Panc1 (cell line): Measurements from ENCODE around the gene MED17. TPM values are rescaled to one million over a fixed set of nuclear protein-coding genes. Genes with fewer than 3 reads are reported as not detected.

Experiments
- ATAC-seq: fragments of 200-7000 bp; cut with Tn5 transposase; 2 replicates; pipeline ENCODE4 v1.9.1; 2020; ENCODE audit warnings: mild to moderate bottlenecking, moderate library complexity
- BruUV-seq: library from RNA; stranded (reverse); fragments of 400-500 nt; replicated peaks from 2 replicates; lab custom pipeline; 2021; lab: Mats Ljungman, UMichigan
- CTCF ChIA-PET: fragments of 300-600 bp; sonication (Branson Sonifier 250); formaldehyde crosslinking; loops from one replicate; lab custom pipeline; 2022; ENCODE audit warnings: antibody characterized with exemption; lab: Charles Lee
- POLR2A ChIA-PET: fragments of 300-600 bp; sonication (Branson Sonifier 250); formaldehyde crosslinking; loops from one replicate; lab custom pipeline; 2022; ENCODE audit warnings: antibody characterized with exemption; lab: Charles Lee
- DNase-seq: peaks from one replicate; pipeline ENCODE4 v3.0.0-alpha.2; 2010; ENCODE audit warnings: low read depth, low spot score
- H3K27ac ChIP-seq: 2 replicates; pipeline ENCODE4 v1.5.1; 2011; ENCODE audit warnings: mild to moderate bottlenecking, low read length, inconsistent platforms
- H3K27me3 ChIP-seq: fragments of 200-500 bp; sonication (Bioruptor generic); 2 replicates; pipeline ENCODE4 v1.6.0; 2014; ENCODE audit warnings: low read length, inconsistent platforms; ENCODE audit not compliant: control insufficient read depth, insufficient read depth
- H3K36me3 ChIP-seq: fragments of 200-500 bp; sonication (Bioruptor generic); 2 replicates; pipeline ENCODE4 v1.5.1; 2014; ENCODE audit warnings: inconsistent platforms, mild to moderate bottlenecking, low read length, moderate library complexity; ENCODE audit not compliant: control insufficient read depth, insufficient read depth
- H3K4me1 ChIP-seq: 2 replicates; pipeline ENCODE4 v1.5.1; 2011; ENCODE audit warnings: inconsistent platforms, mild to moderate bottlenecking, low read length, moderate library complexity; ENCODE audit not compliant: control insufficient read depth, insufficient read depth
- H3K4me3 ChIP-seq, 2 experiments: 2 replicates each; pipeline ENCODE4 v1.5.1; 2011 to 2012; ENCODE audit warnings: low read depth in 2 of 2, low read length in 2 of 2, mild to moderate bottlenecking in 2 of 2, inconsistent platforms in 1 of 2, moderate library complexity in 1 of 2
- H3K9me3 ChIP-seq: fragments of 200-500 bp; sonication (Bioruptor generic); 2 replicates; pipeline ENCODE4 v1.5.1; 2014; ENCODE audit warnings: low read depth, mild to moderate bottlenecking, inconsistent platforms, low read length, moderate library complexity; ENCODE audit not compliant: control insufficient read depth, insufficient read depth
- POLR2AphosphoS5 ChIP-seq: IDR thresholded peaks from 2 replicates; pipeline ENCODE4 v1.6.1; 2012; ENCODE audit warnings: mild to moderate bottlenecking, low read depth, low read length, moderate library complexity
- REST ChIP-seq, 2 experiments: IDR thresholded peaks; 2 replicates each; pipeline ENCODE4 v1.6.1; 2011 to 2012; ENCODE audit warnings: low read depth in 2 of 2, control low read depth in 1 of 2, low read length in 1 of 2, mild to moderate bottlenecking in 1 of 2, moderate library complexity in 1 of 2; ENCODE audit not compliant: insufficient read depth in 1 of 2
- SIN3A ChIP-seq: IDR thresholded peaks from 2 replicates; pipeline ENCODE4 v1.6.1; 2012; ENCODE audit warnings: low read depth, mild to moderate bottlenecking, low read length, moderate library complexity, borderline replicate concordance; ENCODE audit not compliant: insufficient read depth
- TCF7L2 ChIP-seq: IDR thresholded peaks from 2 replicates; pipeline ENCODE4 v1.6.1; 2011; ENCODE audit warnings: mild to moderate bottlenecking, low read depth, low read length, inconsistent platforms
- in situ Hi-C: cut with HindIII; loops from 2 replicates; pipeline ENCODE4 v1.10.0; 2016; ENCODE audit warnings: low sequenced_read_pairs, low pct_unique_long_range_greater_than_20kb
- intact Hi-C: fragments of 100-400 bp; cut with micrococcal nuclease; formaldehyde crosslinking; loops from one replicate; pipeline ENCODE4 v1.10.0; 2022; ENCODE audit not compliant: unreplicated experiment
- total RNA-seq: library from RNA; stranded (reverse); gene quantifications from one replicate; pipeline ENCODE4 v1.2.1, GENCODE V29; 2021; ENCODE audit not compliant: unreplicated experiment
- TF ChIP-seq, protein P1 (sequence below): fragments of 450-650 bp; IDR thresholded peaks from 2 replicates; pipeline ENCODE4 v1.5.1; 2017; ENCODE audit warnings: mild to moderate bottlenecking

MED17 gene
- total RNA-seq, 1 experiment from 2014 or later, result 52.4 TPM

DNA sequence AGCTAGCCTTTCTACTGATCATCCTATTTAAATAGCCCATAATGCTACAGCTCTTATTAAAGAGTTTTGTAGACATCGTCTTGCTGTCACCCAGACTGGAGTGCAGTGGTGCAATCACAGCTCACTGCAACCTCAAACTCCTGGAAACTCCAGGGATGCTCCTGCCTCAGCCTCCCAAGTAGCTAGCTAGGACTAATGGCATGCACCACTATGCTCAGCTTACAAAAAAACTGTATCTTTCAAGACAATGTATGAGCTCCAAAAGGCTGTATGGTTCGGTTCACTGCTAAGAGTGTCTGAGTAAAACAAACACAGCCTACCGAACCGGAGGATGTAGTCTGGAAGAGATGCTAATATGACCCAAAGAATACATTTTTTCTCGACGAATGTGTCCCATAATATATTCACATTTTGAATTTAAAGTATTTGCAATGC, 45.4 kb upstream of the MED17 start:
- no peak for TF ChIP-seq REST (IDR thresholded peaks at IDR 0.05; ENCODE audit: insufficient read depth in 1 of 2, low read depth in 2 of 2, low read length in 1 of 2)
- no peak for TF ChIP-seq TCF7L2
- peak; percentile 36; the same call in 1 of the 2 replicates for TF ChIP-seq POLR2AphosphoS5
- TF ChIP-seq, protein P1, sequence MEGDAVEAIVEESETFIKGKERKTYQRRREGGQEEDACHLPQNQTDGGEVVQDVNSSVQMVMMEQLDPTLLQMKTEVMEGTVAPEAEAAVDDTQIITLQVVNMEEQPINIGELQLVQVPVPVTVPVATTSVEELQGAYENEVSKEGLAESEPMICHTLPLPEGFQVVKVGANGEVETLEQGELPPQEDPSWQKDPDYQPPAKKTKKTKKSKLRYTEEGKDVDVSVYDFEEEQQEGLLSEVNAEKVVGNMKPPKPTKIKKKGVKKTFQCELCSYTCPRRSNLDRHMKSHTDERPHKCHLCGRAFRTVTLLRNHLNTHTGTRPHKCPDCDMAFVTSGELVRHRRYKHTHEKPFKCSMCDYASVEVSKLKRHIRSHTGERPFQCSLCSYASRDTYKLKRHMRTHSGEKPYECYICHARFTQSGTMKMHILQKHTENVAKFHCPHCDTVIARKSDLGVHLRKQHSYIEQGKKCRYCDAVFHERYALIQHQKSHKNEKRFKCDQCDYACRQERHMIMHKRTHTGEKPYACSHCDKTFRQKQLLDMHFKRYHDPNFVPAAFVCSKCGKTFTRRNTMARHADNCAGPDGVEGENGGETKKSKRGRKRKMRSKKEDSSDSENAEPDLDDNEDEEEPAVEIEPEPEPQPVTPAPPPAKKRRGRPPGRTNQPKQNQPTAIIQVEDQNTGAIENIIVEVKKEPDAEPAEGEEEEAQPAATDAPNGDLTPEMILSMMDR, result no peak
- in situ Hi-C loops, result no loop called here
- ChIA-PET POLR2A (interaction anchor here (0.6 to 1.6 kb wide), 3 partner anchors 10 to 653 kb away, joined by 3 to 24 read pairs (median 8); no protein-coding TSS in a partner anchor), CTCF (no interaction called here)
- BruUV-seq, result no TSS peak
- DNase-seq, result no peak
- H3K27ac ChIP-seq, result peak overlapping the region; percentile 97
- no peak for ATAC-seq
- no peaks in the 10 kb centered on the region for H3K27me3 ChIP-seq
- peak overlapping the region; percentile 72 to 84 for H3K4me3 ChIP-seq
- peaks cover 66% of the 10 kb centered on the region for H3K36me3 ChIP-seq
- intact Hi-C loops, result no loop called here
- H3K4me1 ChIP-seq, result peaks cover 46% of the 10 kb centered on the region
- no peaks in the 10 kb centered on the region for H3K9me3 ChIP-seq

DNA sequence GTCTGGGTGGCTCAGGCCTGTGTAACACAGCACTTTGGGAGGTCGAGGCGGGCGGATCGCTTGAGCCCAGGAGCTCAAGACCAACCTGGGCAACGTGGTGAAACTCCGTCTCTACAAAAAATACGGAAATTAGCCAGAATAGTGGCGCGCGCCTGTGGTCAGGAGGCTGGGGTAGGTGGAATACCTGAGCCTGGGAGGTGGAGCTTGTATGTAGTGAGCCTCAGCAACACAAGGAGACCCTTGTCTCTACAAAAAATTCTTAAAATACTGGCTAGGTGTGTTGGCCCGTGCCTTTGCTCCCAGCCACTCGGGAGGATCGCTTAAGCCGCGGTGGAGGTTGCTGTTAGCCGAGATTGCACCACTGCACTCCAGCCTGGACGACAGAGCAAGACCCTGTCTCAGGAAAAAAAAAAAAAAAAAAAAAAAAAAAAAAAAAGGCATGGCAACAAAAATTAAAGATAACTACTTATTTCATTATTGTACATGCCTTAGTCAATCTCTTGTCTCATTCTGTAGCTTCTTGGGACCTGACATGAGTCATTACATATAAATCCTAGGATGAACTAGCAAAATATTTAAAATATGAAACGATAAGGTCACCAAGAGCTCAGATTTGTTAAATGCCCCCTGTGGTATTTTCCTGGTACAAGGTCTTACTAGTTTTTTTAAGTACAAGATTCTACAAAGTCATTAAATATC, 43.9 kb upstream of the MED17 start:
- H3K27me3 ChIP-seq, result no peaks in the 10 kb centered on the region
- DNase-seq, result no peak
- peak overlapping the region; percentile 97 for H3K27ac ChIP-seq
- no peak for ATAC-seq
- intact Hi-C loops (no loop called here), in situ Hi-C loops (no loop called here)
- H3K36me3 ChIP-seq, result peaks cover 51% of the 10 kb centered on the region
- ChIA-PET POLR2A (interaction anchor here (0.6 to 2.2 kb wide), 5 partner anchors 9 to 1354 kb away, joined by 3 to 19 read pairs (median 5); partner anchors contain the start of genes MED17 and PANX1), CTCF (no interaction called here)
- TF ChIP-seq, protein P1, result no peak
- TF ChIP-seq SIN3A (no peak), TCF7L2 (no peak), POLR2AphosphoS5 (no peak; the same call in 1 of the 2 replicates), REST (IDR thresholded peaks at IDR 0.05; ENCODE audit: insufficient read depth in 1 of 2, low read depth in 2 of 2, low read length in 1 of 2) (no peak)
- H3K9me3 ChIP-seq, result no peaks in the 10 kb centered on the region
- no TSS peak for BruUV-seq
- peaks cover 46% of the 10 kb centered on the region for H3K4me1 ChIP-seq
- H3K4me3 ChIP-seq, result peak overlapping the region; percentile 72 to 84
